HepG2 (cell line): ENCODE measurements around the gene CEP78. TPM values are rescaled to one million over a fixed set of nuclear protein-coding genes. Genes with fewer than 3 reads are reported as not detected.

Experiments
- ARID5B ChIP-seq: IDR thresholded peaks from 2 replicates; pipeline ENCODE4 v1.4.0; 2020; ENCODE audit warnings: mild to moderate bottlenecking, missing genetic modification reagents
- CEBPG ChIP-seq: IDR thresholded peaks from 2 replicates; pipeline ENCODE4 v1.6.1; 2016
- E2F5 ChIP-seq: sonication (generic); formaldehyde crosslinking; conservative IDR thresholded peaks from 2 replicates; pipeline ENCODE4 v1.4.0; 2020; ENCODE audit warnings: missing genetic modification reagents
- HCFC1 ChIP-seq: fragments of 150-350 bp; IDR thresholded peaks from 2 replicates; pipeline ENCODE4 v1.6.1; 2014; ENCODE audit warnings: low read depth, low read length
- NFE2 ChIP-seq: sonication (generic); formaldehyde crosslinking; IDR thresholded peaks from 2 replicates; pipeline ENCODE4 v1.4.0; 2020; ENCODE audit warnings: missing genetic modification reagents
- PATZ1 ChIP-seq: sonication (generic); formaldehyde crosslinking; IDR thresholded peaks from 2 replicates; pipeline ENCODE4 v1.4.0; 2020; ENCODE audit warnings: missing genetic modification reagents
- RCOR2 ChIP-seq: IDR thresholded peaks from 2 replicates; pipeline ENCODE4 v1.6.1; 2016; ENCODE audit warnings: missing biosample characterization, missing genetic modification reagents
- ZNF253 ChIP-seq: sonication (generic); formaldehyde crosslinking; IDR thresholded peaks from 2 replicates; pipeline ENCODE4 v1.8.0; 2022; ENCODE audit warnings: mild to moderate bottlenecking, missing genetic modification reagents, borderline replicate concordance
- ZNF30 ChIP-seq: sonication (generic); formaldehyde crosslinking; IDR thresholded peaks from 2 replicates; pipeline ENCODE4 v1.5.0; 2020; ENCODE audit warnings: mild to moderate bottlenecking, missing genetic modification reagents
- ZNF367 ChIP-seq: sonication (generic); formaldehyde crosslinking; IDR thresholded peaks from 2 replicates; pipeline ENCODE4 v1.4.0; 2020; ENCODE audit warnings: missing genetic modification reagents, borderline replicate concordance
- ZNF784 ChIP-seq: sonication (generic); formaldehyde crosslinking; IDR thresholded peaks from 2 replicates; pipeline ENCODE4 v1.5.1; 2020; ENCODE audit warnings: missing genetic modification reagents, mild to moderate bottlenecking, borderline replicate concordance
- ZNF841 ChIP-seq: sonication (generic); formaldehyde crosslinking; IDR thresholded peaks from 2 replicates; pipeline ENCODE4 v1.8.1; 2023; ENCODE audit warnings: missing genetic modification reagents, borderline replicate concordance
- polyA plus RNA-seq, 8 experiments: library from polyadenylated mRNA; depleted of rRNA in 3 of 8; stranded (reverse) in 7 of 8; unstranded in 1 of 8; fragments of >200 nt; fragmentation: Illumina TruSeq in 4 of 8; extraction: Trizol in 4 of 8; gene quantifications; 2 replicates each; pipeline versions ENCODE4 v1.2.1 to v1.2.3, GENCODE V29; 2011 to 2016; ENCODE audit warnings: low read depth in 4 of 8, missing spikeins in 1 of 8, mixed read lengths in 1 of 8; ENCODE audit not compliant: insufficient read depth in 1 of 8
- total RNA-seq, 5 experiments: library from RNA; depleted of rRNA; stranded (reverse); fragments of >200 nt; fragmentation: Illumina TruSeq; extraction: Trizol; gene quantifications; 2 replicates each; pipeline ENCODE4 v1.2.3, GENCODE V29; 2016; ENCODE audit warnings: low read depth in 1 of 5

The CEP78 gene
- total and polyA plus RNA-seq, 2 of the 13 experiments (the other 11 are each of a cell fraction or from before 2014, with no cell fraction given) = 5.1 to 30.8 TPM

- TF ChIP-seq ARID5B (CRISPR knock-in tag) (no peak), ZNF253 (no peak), NFE2 (CRISPR knock-in tag) (no peak), ZNF367 (CRISPR knock-in tag) (no peak), PATZ1 (CRISPR knock-in tag) (no peak), ZNF784 (CRISPR knock-in tag) (no peak), RCOR2 (no peak), HCFC1 (no peak), ZNF30 (CRISPR knock-in tag) (no peak), CEBPG (CRISPR knock-in tag) (no peak), ZNF841 (CRISPR knock-in tag) (no peak), E2F5 (CRISPR knock-in tag) (no peak)
Observed at GRCh38 chr9:78189001-78189400, 46.9 kb upstream of the CEP78 start (continued).
